ENCODE data around the gene ZNF521.

Gene ZNF521

DNA sequence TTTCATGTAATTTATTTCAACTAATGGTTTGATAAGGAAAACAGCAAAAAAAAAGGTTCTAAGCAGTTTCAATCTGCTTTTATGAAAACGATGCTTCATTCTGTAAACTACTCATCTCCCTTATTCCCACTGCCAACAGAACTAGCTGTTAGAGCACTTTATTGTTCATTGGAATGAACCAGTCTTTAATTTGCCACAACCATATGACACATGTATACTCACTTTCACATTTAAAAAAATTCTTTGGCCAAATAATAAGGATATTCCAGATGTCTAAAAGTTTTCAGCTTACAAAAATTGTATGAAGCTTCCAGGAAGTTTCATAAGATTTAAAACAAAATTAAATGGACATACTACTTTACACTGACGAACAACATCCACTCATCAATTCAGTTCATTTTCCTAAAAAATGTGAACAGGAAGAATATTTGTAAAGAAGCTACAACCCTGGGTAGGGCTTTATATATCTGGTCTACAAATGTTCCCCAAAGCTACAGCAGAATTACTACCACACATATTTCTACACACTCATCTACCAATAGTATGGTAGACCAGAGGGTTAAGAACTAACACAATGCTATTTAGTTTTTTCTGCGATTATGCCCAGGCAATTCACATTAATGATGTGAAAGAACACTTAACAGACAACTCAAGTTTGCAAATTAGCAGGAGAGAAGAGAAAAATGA is 37.7 kb downstream of the ZNF521 start:
- TF ChIP-seq, protein P1, sequence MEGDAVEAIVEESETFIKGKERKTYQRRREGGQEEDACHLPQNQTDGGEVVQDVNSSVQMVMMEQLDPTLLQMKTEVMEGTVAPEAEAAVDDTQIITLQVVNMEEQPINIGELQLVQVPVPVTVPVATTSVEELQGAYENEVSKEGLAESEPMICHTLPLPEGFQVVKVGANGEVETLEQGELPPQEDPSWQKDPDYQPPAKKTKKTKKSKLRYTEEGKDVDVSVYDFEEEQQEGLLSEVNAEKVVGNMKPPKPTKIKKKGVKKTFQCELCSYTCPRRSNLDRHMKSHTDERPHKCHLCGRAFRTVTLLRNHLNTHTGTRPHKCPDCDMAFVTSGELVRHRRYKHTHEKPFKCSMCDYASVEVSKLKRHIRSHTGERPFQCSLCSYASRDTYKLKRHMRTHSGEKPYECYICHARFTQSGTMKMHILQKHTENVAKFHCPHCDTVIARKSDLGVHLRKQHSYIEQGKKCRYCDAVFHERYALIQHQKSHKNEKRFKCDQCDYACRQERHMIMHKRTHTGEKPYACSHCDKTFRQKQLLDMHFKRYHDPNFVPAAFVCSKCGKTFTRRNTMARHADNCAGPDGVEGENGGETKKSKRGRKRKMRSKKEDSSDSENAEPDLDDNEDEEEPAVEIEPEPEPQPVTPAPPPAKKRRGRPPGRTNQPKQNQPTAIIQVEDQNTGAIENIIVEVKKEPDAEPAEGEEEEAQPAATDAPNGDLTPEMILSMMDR (IDR thresholded peaks at IDR 0.05): no peak

DNA sequence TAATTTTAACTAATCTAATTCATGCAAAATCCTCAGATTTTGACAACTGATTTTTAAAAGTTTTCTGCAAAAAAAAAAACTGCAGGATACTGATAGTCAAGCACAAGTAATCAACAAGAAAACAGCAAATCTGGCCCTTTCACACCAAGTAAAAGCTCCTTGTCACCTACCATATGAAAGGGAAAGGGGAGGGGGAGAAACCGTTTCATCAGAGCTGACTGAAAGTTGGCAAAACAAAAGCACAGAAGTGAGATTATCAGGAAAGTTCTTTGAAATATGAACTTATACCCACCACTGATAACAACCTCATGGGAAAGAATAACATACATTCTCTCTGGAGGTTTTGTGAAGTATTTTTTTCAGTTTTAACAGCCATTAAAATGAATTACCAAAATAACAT is 38.7 kb downstream of the ZNF521 start:
- TF ChIP-seq, protein P1 (IDR thresholded peaks at IDR 0.05): no peak

DNA sequence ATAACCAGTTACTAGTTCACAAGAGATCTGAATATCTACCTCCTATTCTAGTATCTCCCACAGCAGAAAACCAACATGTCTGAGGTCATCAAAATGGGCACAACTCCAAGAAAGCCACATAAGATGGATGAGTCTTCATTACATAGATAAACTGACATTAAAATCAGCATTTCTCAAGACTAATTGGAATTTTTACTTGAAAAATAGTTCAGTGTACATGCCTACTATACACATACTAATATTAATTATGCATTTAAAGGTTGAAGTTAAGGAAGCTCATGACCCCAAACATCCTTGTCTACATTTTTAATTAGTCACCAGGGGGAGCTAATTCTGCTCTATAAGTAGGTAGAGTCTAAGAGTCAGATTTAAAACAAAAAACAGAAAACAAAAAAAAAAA is 41.9 kb downstream of the ZNF521 start:
- TF ChIP-seq, protein P1 (IDR thresholded peaks at IDR 0.05): peak; percentile 32; the same call in 1 of the 2 replicates

DNA sequence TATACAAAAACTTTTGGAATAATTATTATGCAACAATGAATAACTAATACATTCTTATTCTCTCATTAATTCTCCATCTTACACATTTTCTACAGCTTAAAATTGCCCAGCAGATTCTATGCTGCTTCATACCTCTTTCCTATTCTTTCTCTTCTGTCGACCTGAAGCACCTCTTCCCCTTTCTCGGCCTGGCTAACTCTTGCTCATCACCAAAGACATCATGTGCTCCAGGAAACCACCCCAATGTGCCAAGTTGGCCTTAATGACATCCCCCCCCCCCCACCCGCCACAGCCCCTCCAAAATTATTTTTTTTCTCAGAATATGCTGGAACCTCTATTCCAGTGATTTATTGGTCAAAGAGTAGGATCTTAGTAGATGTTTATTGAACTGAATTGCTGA is 43.6 kb downstream of the ZNF521 start:
- TF ChIP-seq, protein P1 (IDR thresholded peaks at IDR 0.05): no peak

DNA sequence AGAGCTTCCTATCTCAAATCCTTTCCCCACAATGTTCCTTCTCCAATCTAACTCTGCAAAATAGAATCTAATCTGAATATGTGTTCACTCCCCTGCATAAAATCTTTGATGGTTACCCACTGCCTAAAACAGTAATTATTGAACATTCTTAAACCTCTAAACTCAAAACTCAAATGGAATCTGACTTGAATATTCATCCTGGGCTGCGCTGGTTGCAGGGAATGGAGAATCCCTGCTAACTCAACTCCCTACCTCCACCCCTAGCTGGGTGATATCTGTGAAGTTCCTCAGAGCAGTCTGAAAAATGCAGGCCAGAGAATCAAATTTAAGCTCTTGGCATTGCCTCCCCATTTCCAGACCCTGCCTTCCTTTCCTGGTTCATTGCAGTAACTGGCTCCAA is 44.8 kb downstream of the ZNF521 start:
- TF ChIP-seq, protein P1 (IDR thresholded peaks at IDR 0.05): no peak

DNA sequence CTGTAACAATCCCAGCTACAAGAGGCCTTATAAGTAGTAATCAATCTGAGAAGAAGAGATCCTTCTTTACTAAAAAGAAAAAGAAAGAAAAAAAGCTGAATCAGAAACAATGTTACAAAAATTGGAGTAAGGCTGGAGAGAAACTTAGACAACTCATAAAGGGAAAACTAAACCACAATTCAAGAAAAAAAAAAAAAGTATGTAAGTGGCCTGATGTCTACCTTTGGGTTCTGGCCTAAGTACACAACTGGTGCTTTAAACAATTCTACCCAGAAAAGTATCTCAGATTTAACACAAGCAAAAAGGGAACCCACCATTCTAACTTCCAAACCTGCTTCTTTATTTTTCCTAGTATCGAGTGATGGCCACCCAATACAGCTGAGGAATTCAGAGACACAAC is 45.3 kb downstream of the ZNF521 start:
- TF ChIP-seq, protein P1 (IDR thresholded peaks at IDR 0.05): no peak

DNA sequence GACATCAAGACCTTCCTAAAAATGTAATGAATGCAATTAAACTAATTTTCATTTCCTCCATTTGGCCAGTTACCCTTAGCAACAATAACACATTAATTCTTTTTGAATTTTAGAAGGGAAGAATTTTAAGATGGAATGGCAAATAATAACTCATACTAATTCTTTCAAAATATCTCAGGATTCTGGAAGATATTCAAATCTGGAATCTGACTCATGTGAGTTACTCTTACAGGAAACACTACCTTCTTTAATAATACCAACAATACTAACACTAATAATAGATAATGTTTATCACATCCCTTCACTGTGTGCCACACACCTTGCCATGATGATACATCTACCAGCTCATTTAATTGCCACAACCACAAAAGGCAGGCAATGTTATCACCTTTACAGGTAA is 46.4 kb downstream of the ZNF521 start:
- TF ChIP-seq, protein P1 (IDR thresholded peaks at IDR 0.05): no peak

DNA sequence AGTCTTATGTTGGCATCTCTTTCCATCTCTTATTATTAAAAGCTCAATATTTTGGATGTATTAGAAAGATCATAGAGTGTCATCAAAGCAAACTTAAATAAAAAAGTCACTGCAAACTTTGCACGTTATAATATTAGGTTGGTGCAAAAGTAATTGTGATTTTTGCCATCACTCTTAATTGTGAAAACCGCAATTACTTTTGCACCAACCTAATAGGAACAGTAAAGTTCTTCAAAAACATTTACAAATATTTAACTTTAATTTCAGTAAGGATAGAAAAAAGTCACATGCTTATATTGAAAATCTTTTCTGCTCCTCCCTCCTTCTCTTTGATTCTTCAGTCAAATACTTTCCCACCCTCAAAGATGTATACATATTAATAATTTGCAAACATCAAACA is 51.5 kb downstream of the ZNF521 start:
- TF ChIP-seq, protein P1 (IDR thresholded peaks at IDR 0.05): no peak
